Left cardiac atrium (tissue), 4 donors: ENCODE data around the gene CHST8. TPM values are rescaled to one million over a fixed set of nuclear protein-coding genes. Genes with fewer than 3 reads are reported as not detected.

Source experiments
- ATAC-seq, 2 donors: fragments of 200-7000 bp; cut with Tn5 transposase; one replicate each; pipeline ENCODE4 v1.9.1; 2020; ENCODE audit warnings: mild to moderate bottlenecking in 2 of 2, moderate library complexity in 2 of 2
- DNase-seq: peaks from one replicate; pipeline ENCODE4 v3.0.0-alpha.2; 2020
- intact Hi-C, 2 donors: fragments of 100-400 bp; cut with DNase I; formaldehyde crosslinking; loops; one replicate each; pipeline versions ENCODE4 v1.14.1 to v1.15.1; 2022 to 2023
- total RNA-seq, 2 donors: library from RNA; stranded (reverse); fragmentation: NEBNext Ultra II Directional; extraction: Animal tissue kit (Norgen Biotek cat#: 25700); gene quantifications; one replicate each; pipeline ENCODE4 v1.2.1, GENCODE V29; 2021
- donor health status: DM: no; HTN: yes; CAD: no.
- donor health status: DM: no; HTN: yes; CAD: no; lungs with severe emphysema.
- donor health status: DM: yes; HTN: yes; CAD: no.
- donor health status: Dilated cardiomyopathy.

The CHST8 gene
- total RNA-seq, 2 donors from 2014 or later: 0.29 to 0.42 TPM

GRCh38 chr19:33665776-33666595 lies 44.2 kb downstream of the CHST8 start:
- DNase-seq (no peak), ATAC-seq (no peak)
- intact Hi-C loops: no loop called here

- intact Hi-C loops: no loop called here
- DNase-seq: no peak
- no peak for ATAC-seq
Observed at GRCh38 chr19:33667141-33667650, 45.4 kb downstream of the CHST8 start.

- ATAC-seq (no peak), DNase-seq (no peak)
- intact Hi-C loops: no loop called here
Observed at GRCh38 chr19:33667881-33668280, 46.1 kb downstream of the CHST8 start.

- DNase-seq (no peak), ATAC-seq (no peak)
- intact Hi-C loops: no loop called here
Observed at GRCh38 chr19:33668968-33669367, 47.2 kb downstream of the CHST8 start.

- DNase-seq (no peak), ATAC-seq (no peak)
- intact Hi-C loops: no loop called here
Observed at GRCh38 chr19:33669376-33669775, 47.6 kb downstream of the CHST8 start.

GRCh38 chr19:33670398-33670797 lies 48.6 kb downstream of the CHST8 start:
- DNase-seq: no peak
- no peak for ATAC-seq
- intact Hi-C loops: no loop called here

- DNase-seq: no peak
- intact Hi-C loops: no loop called here
- no peak for ATAC-seq
Observed at GRCh38 chr19:33671211-33671610, 49.5 kb downstream of the CHST8 start.

- intact Hi-C loops: no loop called here
- DNase-seq (no peak), ATAC-seq (no peak)
Observed at GRCh38 chr19:33673258-33673875, 51.6 kb downstream of the CHST8 start.

- ATAC-seq (no peak), DNase-seq (no peak)
- intact Hi-C loops: no loop called here
Observed at GRCh38 chr19:33673996-33674625, 52.4 kb downstream of the CHST8 start.

GRCh38 chr19:33674626-33675367 lies 53.0 kb downstream of the CHST8 start:
- no peak for ATAC-seq
- DNase-seq: no peak
- intact Hi-C loops: no loop called here

- intact Hi-C loops: no loop called here
- ATAC-seq (no peak), DNase-seq (no peak)
Observed at GRCh38 chr19:33675501-33676124, 53.9 kb downstream of the CHST8 start.

GRCh38 chr19:33676999-33677665 lies 55.4 kb downstream of the CHST8 start:
- intact Hi-C loops: no loop called here
- DNase-seq (no peak), ATAC-seq (no peak)

- intact Hi-C loops: no loop called here
- DNase-seq (no peak), ATAC-seq (no peak)
Observed at GRCh38 chr19:33677745-33678426, 56.1 kb downstream of the CHST8 start.

- no peak for DNase-seq
- ATAC-seq: peak in 1 of 2 donors; percentile 72
- intact Hi-C loops: no loop called here
Observed at GRCh38 chr19:33678796-33679585, 57.2 kb downstream of the CHST8 start.

- no peak for DNase-seq
- intact Hi-C loops: no loop called here
- no peak for ATAC-seq
Observed at GRCh38 chr19:33679696-33680095, 57.9 kb downstream of the CHST8 start.

GRCh38 chr19:33681081-33681680 lies 59.4 kb downstream of the CHST8 start:
- no peak for DNase-seq
- intact Hi-C loops: no loop called here

More at GRCh38 chr19:33681081-33681680, 59.4 kb downstream of the CHST8 start:
- ATAC-seq: no peak
